Retina (tissue), 1 donor: Measurements from ENCODE around the gene PCDHGA4.
"Not testable (repeated sequence)": the region's sequence is repeated elsewhere in the genome, so short reads cannot be mapped to it uniquely, and the experiment has no call there.

Source experiments
- DNase-seq: peaks from one replicate; pipeline ENCODE4 v3.0.0-alpha.2; 2016

Gene PCDHGA4

GRCh38 chr5:141349917-141350619 is 4.8 kb upstream of the PCDHGA4 start, which contains the start of gene PCDHGB1:
Gene PCDHGB1, plus strand, starts transcription at chr5:141350099. Its CDS starts 162 bp downstream, at chr5:141350261.
- no peak for DNase-seq

GRCh38 chr5:141351591-141351990 is 3.2 kb upstream of the PCDHGA4 start:
- no peak for DNase-seq

GRCh38 chr5:141355641-141356040 is 820 bp downstream of the PCDHGA4 start:
- no peak for DNase-seq

GRCh38 chr5:141356133-141356532 is 1.3 kb downstream of the PCDHGA4 start:
- DNase-seq = no peak

- no peak for DNase-seq
These were observed 2.1 kb downstream of the PCDHGA4 start for GRCh38 chr5:141356950-141357349.

GRCh38 chr5:141359790-141360426 is 5.1 kb downstream of the PCDHGA4 start, which contains the start of gene PCDHGB2:
Gene PCDHGB2, plus strand, starts transcription at chr5:141359994. Its CDS starts 142 bp downstream, at chr5:141360136.
- peak; percentile 15 for DNase-seq

GRCh38 chr5:141360685-141361084 is 5.9 kb downstream of the PCDHGA4 start:
- no peak for DNase-seq

- no peak for DNase-seq
These were observed 7.9 kb downstream of the PCDHGA4 start for GRCh38 chr5:141362719-141363118.

- peak; percentile 26 for DNase-seq
These were observed 9.3 kb downstream of the PCDHGA4 start, which contains the start of gene PCDHGA5 for GRCh38 chr5:141363952-141364660. Gene PCDHGA5, plus strand, starts transcription at chr5:141364162. Its CDS starts 169 bp downstream, at chr5:141364331.

- DNase-seq = no peak
These were observed 11.4 kb downstream of the PCDHGA4 start for GRCh38 chr5:141366016-141366896.

GRCh38 chr5:141369994-141370848 is 15.4 kb downstream of the PCDHGA4 start, which contains the start of gene PCDHGB3:
Gene PCDHGB3, plus strand, starts transcription at chr5:141370242. Its CDS starts 153 bp downstream, at chr5:141370395.
- DNase-seq = no peak

GRCh38 chr5:141371572-141372475 is 17.0 kb downstream of the PCDHGA4 start:
- DNase-seq = no peak

GRCh38 chr5:141373673-141374317 is 19.0 kb downstream of the PCDHGA4 start, which contains the start of gene PCDHGA6:
Gene PCDHGA6, plus strand, starts transcription at chr5:141373891. Its CDS starts 193 bp downstream, at chr5:141374084.
- peak; percentile 36 for DNase-seq

GRCh38 chr5:141374627-141375026 is 19.8 kb downstream of the PCDHGA4 start:
- no peak for DNase-seq

GRCh38 chr5:141375444-141376155 is 20.8 kb downstream of the PCDHGA4 start:
- DNase-seq = not testable (repeated sequence)

- no peak for DNase-seq
These were observed 27.9 kb downstream of the PCDHGA4 start, which contains the start of gene PCDHGA7 for GRCh38 chr5:141382469-141383294. Gene PCDHGA7, plus strand, starts transcription at chr5:141382742. Its CDS starts 158 bp downstream, at chr5:141382900.

- no peak for DNase-seq
These were observed 28.5 kb downstream of the PCDHGA4 start for GRCh38 chr5:141383345-141383744.
